ENCODE measurements around the gene BOLA2B. TPM values are rescaled to one million over a fixed set of nuclear protein-coding genes. Genes with fewer than 3 reads are reported as not detected.
A peak's percentile ranks its signal among the peaks of the same experiment; 100 is the strongest.
"Not testable (repeated sequence)": the region's sequence is repeated elsewhere in the genome, so short reads cannot be mapped to it uniquely, and the experiment has no call there.

The BOLA2B gene
- 56.7 to 64.5 TPM (median 58.1 TPM) in 3 replicates for total RNA-seq

- H3K4me3 Mint-ChIP-seq; H3K4me1 Mint-ChIP-seq; H3K36me3 Mint-ChIP-seq; DNase-seq (ENCODE audit: low spot score in 2 of 2, unreplicated experiment in 2 of 2); H3K27me3 Mint-ChIP-seq (ENCODE audit: low read depth); H3K27ac Mint-ChIP-seq; H3K9me3 Mint-ChIP-seq: not testable (repeated sequence)
Observed at GRCh38 chr16:30193615-30194014, at the start of gene BOLA2B, which contains the start of gene SLX1A. Gene BOLA2B, minus strand, starts transcription at chr16:30193666. Its CDS starts 71 bp downstream, at chr16:30193595. Gene SLX1A, plus strand, starts transcription at chr16:30193875. Its CDS starts 210 bp downstream, at chr16:30194085.

- not testable (repeated sequence) for H3K4me1 Mint-ChIP-seq; H3K4me3 Mint-ChIP-seq; H3K27ac Mint-ChIP-seq; H3K27me3 Mint-ChIP-seq (ENCODE audit: low read depth); H3K36me3 Mint-ChIP-seq; DNase-seq (ENCODE audit: low spot score in 2 of 2, unreplicated experiment in 2 of 2); H3K9me3 Mint-ChIP-seq
Observed at GRCh38 chr16:30217082-30217481, 23.6 kb upstream of the BOLA2B start.

GRCh38 chr16:30211414-30211813 lies 17.9 kb upstream of the BOLA2B start:
- not testable (repeated sequence) for H3K27ac Mint-ChIP-seq, H3K9me3 Mint-ChIP-seq

GRCh38 chr16:30209032-30209431 lies 15.6 kb upstream of the BOLA2B start:
- not testable (repeated sequence) for H3K4me1 Mint-ChIP-seq

More at GRCh38 chr16:30211414-30211813, 17.9 kb upstream of the BOLA2B start:
- H3K4me1 Mint-ChIP-seq; H3K36me3 Mint-ChIP-seq; H3K27me3 Mint-ChIP-seq (ENCODE audit: low read depth); H3K4me3 Mint-ChIP-seq; DNase-seq (ENCODE audit: low spot score in 2 of 2, unreplicated experiment in 2 of 2): not testable (repeated sequence)

GRCh38 chr16:30207063-30207704 lies 13.7 kb upstream of the BOLA2B start:
- not testable (repeated sequence) for H3K9me3 Mint-ChIP-seq; H3K36me3 Mint-ChIP-seq; H3K27ac Mint-ChIP-seq; DNase-seq (ENCODE audit: low spot score in 2 of 2, unreplicated experiment in 2 of 2); H3K4me1 Mint-ChIP-seq; H3K4me3 Mint-ChIP-seq; H3K27me3 Mint-ChIP-seq (ENCODE audit: low read depth)

More at GRCh38 chr16:30209032-30209431, 15.6 kb upstream of the BOLA2B start:
- not testable (repeated sequence) for H3K4me3 Mint-ChIP-seq; H3K9me3 Mint-ChIP-seq; H3K36me3 Mint-ChIP-seq; H3K27ac Mint-ChIP-seq; DNase-seq (ENCODE audit: low spot score in 2 of 2, unreplicated experiment in 2 of 2); H3K27me3 Mint-ChIP-seq (ENCODE audit: low read depth)

- DNase-seq (ENCODE audit: low spot score in 2 of 2, unreplicated experiment in 2 of 2); H3K4me3 Mint-ChIP-seq; H3K27ac Mint-ChIP-seq; H3K4me1 Mint-ChIP-seq; H3K27me3 Mint-ChIP-seq (ENCODE audit: low read depth); H3K36me3 Mint-ChIP-seq; H3K9me3 Mint-ChIP-seq: not testable (repeated sequence)
Observed at GRCh38 chr16:30206252-30206651, 12.8 kb upstream of the BOLA2B start.

- H3K4me3 Mint-ChIP-seq; H3K4me1 Mint-ChIP-seq; H3K9me3 Mint-ChIP-seq; H3K27me3 Mint-ChIP-seq (ENCODE audit: low read depth); H3K27ac Mint-ChIP-seq; H3K36me3 Mint-ChIP-seq: not testable (repeated sequence)
- DNase-seq (ENCODE audit: low spot score in 2 of 2, unreplicated experiment in 2 of 2) = peak in 1 of 2 experiments; percentile 48
Observed at GRCh38 chr16:30205541-30206236, 12.2 kb upstream of the BOLA2B start.

- H3K4me3 Mint-ChIP-seq; H3K9me3 Mint-ChIP-seq; DNase-seq (ENCODE audit: low spot score in 2 of 2, unreplicated experiment in 2 of 2); H3K4me1 Mint-ChIP-seq; H3K27me3 Mint-ChIP-seq (ENCODE audit: low read depth); H3K27ac Mint-ChIP-seq; H3K36me3 Mint-ChIP-seq: not testable (repeated sequence)
Observed at GRCh38 chr16:30199608-30200343, 6.3 kb upstream of the BOLA2B start.

GRCh38 chr16:30199049-30199448 lies 5.6 kb upstream of the BOLA2B start, which contains the start of gene SULT1A3:
Gene SULT1A3, plus strand, starts transcription at chr16:30199255. Its CDS starts 1,474 bp downstream, at chr16:30200729.
- H3K9me3 Mint-ChIP-seq; H3K36me3 Mint-ChIP-seq; DNase-seq (ENCODE audit: low spot score in 2 of 2, unreplicated experiment in 2 of 2); H3K27me3 Mint-ChIP-seq (ENCODE audit: low read depth); H3K4me3 Mint-ChIP-seq; H3K4me1 Mint-ChIP-seq; H3K27ac Mint-ChIP-seq: not testable (repeated sequence)

GRCh38 chr16:30197001-30197400 lies 3.5 kb upstream of the BOLA2B start:
- H3K4me1 Mint-ChIP-seq; H3K27me3 Mint-ChIP-seq (ENCODE audit: low read depth); H3K4me3 Mint-ChIP-seq; H3K36me3 Mint-ChIP-seq; H3K9me3 Mint-ChIP-seq; H3K27ac Mint-ChIP-seq: not testable (repeated sequence)
- DNase-seq (ENCODE audit: low spot score in 2 of 2, unreplicated experiment in 2 of 2) = peak in 1 of 2 experiments; percentile 14

- H3K27ac Mint-ChIP-seq; H3K9me3 Mint-ChIP-seq; H3K36me3 Mint-ChIP-seq; H3K27me3 Mint-ChIP-seq (ENCODE audit: low read depth); H3K4me3 Mint-ChIP-seq; H3K4me1 Mint-ChIP-seq: not testable (repeated sequence)
- DNase-seq (ENCODE audit: low spot score in 2 of 2, unreplicated experiment in 2 of 2) = peak in 1 of 2 experiments; percentile 43
Observed at GRCh38 chr16:30194172-30194925, 883 bp upstream of the BOLA2B start.

GRCh38 chr16:30193098-30193497 lies 368 bp downstream of the BOLA2B start:
- not testable (repeated sequence) for H3K27ac Mint-ChIP-seq; H3K27me3 Mint-ChIP-seq (ENCODE audit: low read depth); H3K4me3 Mint-ChIP-seq; H3K4me1 Mint-ChIP-seq; H3K36me3 Mint-ChIP-seq; DNase-seq (ENCODE audit: low spot score in 2 of 2, unreplicated experiment in 2 of 2); H3K9me3 Mint-ChIP-seq

- H3K4me1 Mint-ChIP-seq; DNase-seq (ENCODE audit: low spot score in 2 of 2, unreplicated experiment in 2 of 2); H3K27me3 Mint-ChIP-seq (ENCODE audit: low read depth); H3K27ac Mint-ChIP-seq; H3K4me3 Mint-ChIP-seq; H3K36me3 Mint-ChIP-seq; H3K9me3 Mint-ChIP-seq: not testable (repeated sequence)
Observed at GRCh38 chr16:30191158-30191557, 2.3 kb downstream of the BOLA2B start.

Measured in mesothelial cell of epicardium (in vitro differentiated cells).